NT2/D1 (cell line): ENCODE results near the gene KDM4C.

Experiments used
- SUZ12 ChIP-seq: IDR thresholded peaks from 2 replicates; pipeline ENCODE4 v1.6.1; 2011; ENCODE audit not compliant: insufficient read length, insufficient read depth; ENCODE audit errors: extremely low read depth
- YY1 ChIP-seq: IDR thresholded peaks from 2 replicates; pipeline ENCODE4 v1.6.1; 2011; ENCODE audit not compliant: insufficient read length, insufficient read depth
- ZNF274 ChIP-seq: IDR thresholded peaks from 2 replicates; pipeline ENCODE4 v1.6.1; 2011; ENCODE audit warnings: mild to moderate bottlenecking, low read depth, low read length

DNA sequence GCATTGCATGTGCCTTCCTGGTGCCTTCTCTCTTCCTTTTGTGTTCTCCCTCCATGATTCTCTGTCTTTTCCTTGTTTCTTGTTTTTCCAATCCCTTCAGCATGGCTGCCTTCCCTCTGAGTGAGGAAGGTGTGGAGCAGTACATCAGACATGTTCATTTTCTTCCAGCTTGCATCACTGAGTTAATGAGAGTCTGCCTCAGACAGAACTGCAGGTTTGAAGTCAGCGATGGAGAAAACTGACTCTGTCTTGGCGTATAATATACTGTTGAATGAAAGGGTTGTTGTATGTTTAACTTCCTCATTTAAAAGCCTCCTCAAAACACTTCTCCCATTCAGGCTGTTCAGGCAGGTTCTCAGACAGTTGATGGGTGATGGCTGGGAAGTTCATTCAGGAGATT lies 129.3 kb downstream of the KDM4C start:
- TF ChIP-seq ZNF274: no peak
- TF ChIP-seq YY1: no peak
- TF ChIP-seq SUZ12: no peak
